Esophagus squamous epithelium (tissue), 5 donors: ENCODE measurements around the gene MAML3. TPM values are rescaled to one million over a fixed set of nuclear protein-coding genes. Genes with fewer than 3 reads are reported as not detected.

ENCODE experiments used
- DNase-seq: peaks from one replicate; lab custom pipeline; 2025; lab: John Stamatoyannopoulos, UW
- H3K27ac ChIP-seq, 4 donors: fragments of 200-600 bp; sonication (generic); one replicate each; pipeline ENCODE4 v1.5.1; 2016 to 2019; ENCODE audit warnings: mild to moderate bottlenecking in 1 of 4
- H3K27me3 ChIP-seq, 4 donors: fragments of 200-600 bp; sonication (generic); 1 replicate in 3 of 4; 2 replicates in 1 of 4; pipeline versions ENCODE4 v1.5.1 to v1.6.0; 2017 to 2021; ENCODE audit warnings: antibody characterized with exemption in 1 of 4
- H3K36me3 ChIP-seq, 3 donors: fragments of 200-600 bp; sonication (generic); one replicate each; pipeline ENCODE4 v1.5.1; 2016 to 2019
- H3K4me1 ChIP-seq, 3 donors: fragments of 200-600 bp; sonication (generic); one replicate each; pipeline ENCODE4 v1.5.1; 2017 to 2019
- H3K4me3 ChIP-seq, 4 donors: fragments of 200-600 bp; sonication (generic); 1 replicate in 3 of 4; 2 replicates in 1 of 4; pipeline ENCODE4 v1.5.1; 2016 to 2019; ENCODE audit warnings: mild to moderate bottlenecking in 2 of 4, moderate library complexity in 1 of 4
- H3K9me3 ChIP-seq, 3 donors: fragments of 200-600 bp; sonication (generic); one replicate each; pipeline ENCODE4 v1.5.1; 2016 to 2019
- CTCF ChIP-seq, 6 experiments: fragments of 450-650 bp in 4 of 6; fragments of 200-600 bp in 2 of 6; sonication (generic) in 2 of 6; IDR thresholded peaks; one replicate each; pipeline ENCODE4 v1.5.1; 2016 to 2019; ENCODE audit warnings: antibody characterized with exemption in 6 of 6, mild to moderate bottlenecking in 4 of 6, moderate library complexity in 4 of 6
- POLR2A ChIP-seq, 4 donors: fragments of 450-650 bp; IDR thresholded peaks; one replicate each; pipeline ENCODE4 v1.6.1; 2017; ENCODE audit warnings: antibody characterized with exemption in 4 of 4, mild to moderate bottlenecking in 4 of 4, moderate library complexity in 3 of 4
- WGBS, 2 donors: methylation state at CpG; one replicate each; pipeline ENCODE4 v1.1.5; 2018; 5-methylcytosine and 5-hydroxymethylcytosine counted together
- intact Hi-C: fragments of 100-400 bp; cut with DNase I; formaldehyde crosslinking; loops from one replicate; pipeline ENCODE4 v1.15.0; 2022
- total RNA-seq, 4 donors: library from RNA; depleted of rRNA; stranded (reverse); fragments of >200 nt; gene quantifications; one replicate each; pipeline ENCODE4 v1.1.0, GENCODE V29; 2016
- donor health status: DM: yes; HTN: yes; CAD: no.

MAML3 gene
- total RNA-seq, 4 donors from 2014 or later = 6.9 to 14.2 (median 8.9) TPM

DNA sequence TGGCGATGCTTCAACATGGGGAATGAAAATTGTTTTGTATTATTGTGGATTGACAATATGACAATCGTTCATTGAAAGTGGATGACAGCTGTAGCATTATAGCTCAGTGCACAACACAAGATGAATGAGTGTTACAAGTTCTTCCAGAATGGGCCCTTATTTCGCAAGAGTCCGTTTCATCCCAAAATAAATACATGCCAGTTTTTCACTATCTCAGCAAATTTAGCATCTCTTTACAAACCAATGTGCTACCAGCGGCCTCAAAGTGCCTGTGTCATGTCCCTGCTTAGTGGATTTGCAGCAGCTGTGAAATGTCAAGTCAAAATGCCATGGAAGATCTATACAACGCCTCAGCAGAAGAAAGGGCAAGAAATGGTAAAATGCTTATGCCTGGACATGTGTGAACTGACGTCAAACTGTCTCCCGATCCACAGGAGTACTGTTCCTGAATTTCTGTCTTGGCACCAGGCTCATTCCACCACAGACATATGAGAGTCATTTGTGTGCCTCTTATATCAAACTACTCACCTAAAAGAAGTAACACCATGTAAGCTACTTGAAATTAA, 109.6 kb downstream of the MAML3 start:
- no peaks in the 10 kb centered on the region for H3K27me3 ChIP-seq
- TF ChIP-seq CTCF (IDR thresholded peaks at IDR 0.05) (no peak), POLR2A (IDR thresholded peaks at IDR 0.05) (no peak)
- intact Hi-C loops = no loop called here
- no peak for DNase-seq
- no peaks in the 10 kb centered on the region for H3K9me3 ChIP-seq
- peak overlapping the region in 2 of 4 donors; percentile 56 to 80 for H3K27ac ChIP-seq
- no peak overlapping the region for H3K4me3 ChIP-seq
- WGBS, 2 donors = 24 to 48% methylated on average over 8 of the region's 8 CpGs
- peaks cover 4 to 65% (median 32%) of the 10 kb centered on the region in 3 donors for H3K4me1 ChIP-seq
- no peaks in the 10 kb centered on the region for H3K36me3 ChIP-seq

DNA sequence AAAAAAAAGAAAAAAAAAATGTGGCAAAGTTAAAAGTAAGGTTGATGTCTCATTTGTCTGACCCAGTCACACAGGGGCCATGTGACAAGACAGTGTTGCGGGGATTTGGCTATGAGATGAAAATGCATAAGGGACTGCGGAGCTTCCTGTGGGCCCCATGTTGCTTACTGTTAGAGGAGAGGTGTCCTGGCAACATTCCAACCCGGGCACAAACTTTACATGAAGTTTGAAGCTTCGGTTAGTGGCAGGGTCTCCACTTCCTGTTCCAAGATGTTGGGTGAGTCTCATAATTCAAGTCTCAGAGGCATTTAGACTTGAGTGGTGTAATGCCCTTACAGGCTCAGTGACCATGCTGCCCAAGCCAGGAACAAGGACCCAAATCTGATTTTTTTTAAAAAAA, 111.3 kb downstream of the MAML3 start:
- 63 to 67% methylated on average over 4 of the region's 4 CpGs for WGBS, 2 donors
- DNase-seq = no peak
- Histone ChIP-seq H3K36me3 (no peaks in the 10 kb centered on the region), H3K27me3 (no peaks in the 10 kb centered on the region), H3K27ac (peak overlapping the region in 2 of 4 donors; percentile 29 to 80), H3K4me1 (peaks cover 7 to 65% (median 17%) of the 10 kb centered on the region in 3 donors), H3K4me3 (no peak overlapping the region), H3K9me3 (no peaks in the 10 kb centered on the region)
- intact Hi-C loops = no loop called here
- TF ChIP-seq CTCF (IDR thresholded peaks at IDR 0.05) (no peak), POLR2A (IDR thresholded peaks at IDR 0.05) (no peak)

GRCh38 chr4:140038031-140038533, 115.9 kb downstream of the MAML3 start:
- H3K36me3 ChIP-seq = no peaks in the 10 kb centered on the region
- H3K27ac ChIP-seq = peak overlapping the region in 3 of 4 donors; percentile 23 to 54 (median 39)
- DNase-seq = no peak
- H3K9me3 ChIP-seq = no peaks in the 10 kb centered on the region
- H3K4me3 ChIP-seq = no peak overlapping the region
- TF ChIP-seq POLR2A (IDR thresholded peaks at IDR 0.05) (no peak), CTCF (IDR thresholded peaks at IDR 0.05) (no peak)
- intact Hi-C loops = no loop called here
- WGBS, 2 donors = 52 to 79% methylated on average over 2 to 3 of the region's 3 CpGs
- H3K27me3 ChIP-seq = no peaks in the 10 kb centered on the region
- peaks cover 3 to 34% (median 6%) of the 10 kb centered on the region in 3 donors for H3K4me1 ChIP-seq

DNA sequence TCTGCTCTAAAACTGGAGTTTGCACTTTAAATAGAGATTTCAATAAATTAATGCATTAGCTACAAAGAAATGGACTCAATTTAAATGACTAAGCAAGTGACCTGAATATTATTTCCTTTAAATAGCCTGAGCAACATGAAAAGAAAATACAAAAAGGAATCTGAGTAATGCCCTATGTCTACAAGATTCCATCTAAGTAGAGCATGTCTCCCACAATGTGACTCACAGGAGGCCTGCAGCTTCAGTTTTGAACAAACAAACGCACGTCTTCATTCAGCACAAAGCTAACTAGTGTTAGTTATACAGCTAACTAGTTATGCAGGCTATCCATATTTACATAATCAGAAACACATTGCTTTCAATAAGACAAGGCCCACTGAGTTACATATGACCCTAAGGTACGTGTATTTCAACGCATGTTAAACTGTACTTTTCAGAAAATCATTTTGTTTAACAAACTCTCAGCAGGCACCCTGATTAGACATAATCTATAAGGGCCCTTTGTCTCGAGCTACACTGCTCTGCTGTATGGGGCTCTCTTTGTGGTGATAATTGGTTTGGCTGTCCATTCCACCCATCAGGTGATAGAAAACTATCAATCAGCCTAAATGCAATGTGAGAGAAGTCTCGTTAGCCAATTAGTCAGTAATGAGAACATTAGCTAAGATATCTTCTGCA, 116.5 kb downstream of the MAML3 start:
- H3K4me1 ChIP-seq = peaks cover 3 to 32% (median 6%) of the 10 kb centered on the region in 3 donors
- no peaks in the 10 kb centered on the region for H3K36me3 ChIP-seq
- DNase-seq = no peak
- H3K27me3 ChIP-seq = no peaks in the 10 kb centered on the region
- no peak overlapping the region for H3K4me3 ChIP-seq
- no peaks in the 10 kb centered on the region for H3K9me3 ChIP-seq
- H3K27ac ChIP-seq = peak overlapping the region; percentile 23 to 54 (median 32)
- WGBS, 2 donors = 48 to 54% methylated on average over 6 of the region's 6 CpGs
- no peak for TF ChIP-seq POLR2A (IDR thresholded peaks at IDR 0.05)
- no peak for TF ChIP-seq CTCF (IDR thresholded peaks at IDR 0.05)
- intact Hi-C loops = no loop called here

GRCh38 chr4:140031706-140032105, 122.3 kb downstream of the MAML3 start:
- intact Hi-C loops = no loop called here
- H3K27me3 ChIP-seq = no peaks in the 10 kb centered on the region
- no peaks in the 10 kb centered on the region for H3K9me3 ChIP-seq
- no peak overlapping the region for H3K27ac ChIP-seq
- no peak overlapping the region for H3K4me3 ChIP-seq
- H3K36me3 ChIP-seq = no peaks in the 10 kb centered on the region
- 61 to 65% methylated on average over 2 of the region's 2 CpGs for WGBS, 2 donors
- no peak for DNase-seq
- TF ChIP-seq POLR2A (IDR thresholded peaks at IDR 0.05) (no peak), CTCF (IDR thresholded peaks at IDR 0.05) (no peak)
- peaks cover 0 to 4% (median 4%) of the 10 kb centered on the region in 3 donors for H3K4me1 ChIP-seq
